Cardiac muscle cell (in vitro differentiated cells and primary cell): ENCODE data around the gene TNC. TPM values are rescaled to one million over a fixed set of nuclear protein-coding genes. Genes with fewer than 3 reads are reported as not detected.

Experiments
- DNase-seq, 2 donors: peaks; one replicate each; pipeline versions ENCODE4 v3.0.0 to v3.0.0-alpha.2; 2010 to 2017; ENCODE audit warnings: low read depth in 1 of 2, low spot score in 1 of 2
- H3K27ac ChIP-seq: fragments of 200-600 bp; sonication (generic); 2 replicates; pipeline ENCODE4 v1.5.1; 2016
- H3K27me3 ChIP-seq: fragments of 200-600 bp; sonication (generic); 2 replicates; pipeline ENCODE4 v1.6.0; 2016; ENCODE audit warnings: control low read depth
- H3K36me3 ChIP-seq: fragments of 200-600 bp; sonication (generic); 2 replicates; pipeline ENCODE4 v1.5.1; 2016; ENCODE audit warnings: control low read depth
- H3K4me1 ChIP-seq: fragments of 200-600 bp; sonication (generic); 2 replicates; pipeline ENCODE4 v1.8.1; 2017; ENCODE audit warnings: low read depth, mild to moderate bottlenecking, mixed run types
- H3K4me3 ChIP-seq: fragments of 200-600 bp; sonication (generic); 2 replicates; pipeline ENCODE4 v1.5.1; 2016; ENCODE audit warnings: mild to moderate bottlenecking
- H3K9me3 ChIP-seq: fragments of 200-600 bp; sonication (generic); 2 replicates; pipeline ENCODE4 v1.5.1; 2017; ENCODE audit warnings: low read depth, mild to moderate bottlenecking, control low read depth
- polyA plus RNA-seq: library from polyadenylated mRNA; unstranded; fragments of >200 nt; fragmentation: Nextera tagmentation; extraction: Ambion mirVana; gene quantifications from 2 replicates; pipeline ENCODE4 v1.2.1, GENCODE V29; 2016
- total RNA-seq: library from RNA; depleted of rRNA; stranded (reverse); fragments of >200 nt; gene quantifications from 2 replicates; pipeline ENCODE4 v1.2.3, GENCODE V29; 2016
- TF ChIP-seq, protein P1 (sequence below): IDR thresholded peaks from 2 replicates; pipeline ENCODE4 v1.5.1; 2012; ENCODE audit warnings: low read depth, mild to moderate bottlenecking, low read length

The TNC gene
- total RNA-seq (29.7 and 39.2 TPM in 2 replicates), polyA plus RNA-seq (7.4 and 23.9 TPM in 2 replicates)

DNA sequence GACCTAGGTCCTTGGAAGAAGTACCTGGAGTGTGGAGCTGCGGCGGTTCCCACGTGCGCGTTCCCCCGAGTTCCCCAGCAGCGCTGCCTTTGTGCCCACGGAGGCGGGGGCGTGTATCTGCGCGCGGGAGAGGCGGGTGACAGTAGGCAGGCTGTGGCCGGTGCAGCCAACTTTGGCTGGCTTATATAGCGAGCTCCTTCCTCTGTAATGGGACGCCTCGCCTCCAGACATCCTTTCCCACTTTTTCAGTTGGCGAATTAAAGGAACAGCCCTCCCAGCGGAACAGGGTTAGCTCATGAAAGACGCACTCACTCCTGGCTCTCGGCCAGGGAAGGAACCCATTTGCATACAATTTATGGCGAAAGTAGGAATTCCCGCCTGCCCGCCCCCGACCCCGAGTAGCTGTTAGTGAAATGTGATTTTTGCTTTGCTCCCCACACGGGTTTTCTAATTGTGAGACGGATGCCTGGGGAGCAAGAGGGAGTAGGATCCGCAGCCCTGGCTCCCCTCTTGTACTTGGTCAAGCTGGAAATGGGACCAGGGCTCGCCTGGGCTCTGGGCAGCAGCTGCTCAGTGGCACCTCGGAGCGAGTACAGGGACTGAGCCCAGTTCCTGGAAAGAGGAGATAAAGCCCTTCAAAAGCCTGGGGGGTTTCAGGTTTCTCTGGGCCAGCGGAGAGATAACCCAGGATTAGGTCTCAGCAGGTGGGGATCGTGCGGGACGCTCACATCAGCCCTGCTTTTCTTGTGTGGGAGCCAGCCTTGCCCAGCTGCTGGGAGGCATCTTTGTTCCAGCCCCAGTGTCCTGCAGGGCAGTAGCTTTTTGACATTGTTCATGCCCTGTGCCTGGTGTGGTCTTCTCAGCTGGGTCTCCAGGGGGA, at the start of gene TNC:
TSS of gene TNC (minus strand) at position 159 of the 880 bp plus-strand sequence. CDS start 27,139 bp downstream, outside the sequence.
- H3K27ac ChIP-seq: no peak within 1 kb of the TSS

DNA sequence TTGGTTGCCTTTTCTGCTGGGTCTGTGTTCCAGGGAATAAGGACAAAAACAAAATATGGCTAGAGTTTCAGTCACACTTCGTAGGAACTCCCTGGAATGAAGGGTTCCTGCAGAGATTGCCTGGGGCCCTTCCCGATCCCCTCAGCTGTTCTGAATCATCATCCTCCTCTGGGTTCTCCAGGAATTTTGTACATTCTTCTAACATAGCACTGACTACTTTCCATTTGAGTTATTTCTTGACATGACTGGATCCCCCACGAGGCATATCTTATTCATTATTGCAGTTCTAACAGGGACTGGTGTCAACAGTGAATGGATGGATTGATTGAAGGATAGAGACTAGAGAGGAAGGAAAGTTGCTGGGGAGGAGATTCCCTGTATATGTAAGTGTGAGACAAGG, 49.2 kb upstream of the TNC start:
- DNase-seq: peak in 1 of 2 donors; percentile 67
- TF ChIP-seq, protein P1, sequence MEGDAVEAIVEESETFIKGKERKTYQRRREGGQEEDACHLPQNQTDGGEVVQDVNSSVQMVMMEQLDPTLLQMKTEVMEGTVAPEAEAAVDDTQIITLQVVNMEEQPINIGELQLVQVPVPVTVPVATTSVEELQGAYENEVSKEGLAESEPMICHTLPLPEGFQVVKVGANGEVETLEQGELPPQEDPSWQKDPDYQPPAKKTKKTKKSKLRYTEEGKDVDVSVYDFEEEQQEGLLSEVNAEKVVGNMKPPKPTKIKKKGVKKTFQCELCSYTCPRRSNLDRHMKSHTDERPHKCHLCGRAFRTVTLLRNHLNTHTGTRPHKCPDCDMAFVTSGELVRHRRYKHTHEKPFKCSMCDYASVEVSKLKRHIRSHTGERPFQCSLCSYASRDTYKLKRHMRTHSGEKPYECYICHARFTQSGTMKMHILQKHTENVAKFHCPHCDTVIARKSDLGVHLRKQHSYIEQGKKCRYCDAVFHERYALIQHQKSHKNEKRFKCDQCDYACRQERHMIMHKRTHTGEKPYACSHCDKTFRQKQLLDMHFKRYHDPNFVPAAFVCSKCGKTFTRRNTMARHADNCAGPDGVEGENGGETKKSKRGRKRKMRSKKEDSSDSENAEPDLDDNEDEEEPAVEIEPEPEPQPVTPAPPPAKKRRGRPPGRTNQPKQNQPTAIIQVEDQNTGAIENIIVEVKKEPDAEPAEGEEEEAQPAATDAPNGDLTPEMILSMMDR: no peak
- Histone ChIP-seq H3K27ac (no peak overlapping the region), H3K4me1 (no peaks in the 10 kb centered on the region), H3K36me3 (no peaks in the 10 kb centered on the region), H3K9me3 (no peaks in the 10 kb centered on the region), H3K4me3 (no peak overlapping the region), H3K27me3 (no peaks in the 10 kb centered on the region)

More for the DNA sequence above, at the start of gene TNC:
- TF ChIP-seq, protein P1: no peak
- Histone ChIP-seq H3K36me3 (no peaks in the 10 kb centered on the region), H3K4me1 (no peaks in the 10 kb centered on the region), H3K4me3 (peak within 1 kb of the TSS; percentile 41), H3K27me3 (no peaks in the 10 kb centered on the region), H3K9me3 (no peaks in the 10 kb centered on the region)
- peak; percentile 72 to 78 for DNase-seq

DNA sequence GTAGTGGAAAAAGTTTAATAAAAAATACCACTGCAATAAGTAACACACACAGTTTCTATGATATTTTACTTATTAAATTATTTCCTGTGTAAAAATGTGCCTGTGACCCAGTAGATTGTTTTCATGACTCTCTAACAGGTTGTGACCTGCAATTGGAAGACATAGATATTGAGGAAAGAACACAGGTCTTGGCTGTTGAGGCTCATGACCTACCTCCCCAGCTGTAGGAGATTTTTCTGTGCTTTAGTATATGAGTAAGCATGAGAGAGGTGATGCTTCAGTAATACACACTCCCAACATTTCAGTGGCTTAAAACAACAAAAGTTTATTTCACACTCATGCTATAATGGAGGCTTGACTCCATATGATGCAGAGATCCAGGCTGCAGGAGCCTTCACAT, 47.3 kb upstream of the TNC start:
- H3K27me3 ChIP-seq: no peaks in the 10 kb centered on the region
- TF ChIP-seq, protein P1: no peak
- no peaks in the 10 kb centered on the region for H3K4me1 ChIP-seq
- DNase-seq: no peak
- no peak overlapping the region for H3K4me3 ChIP-seq
- no peaks in the 10 kb centered on the region for H3K9me3 ChIP-seq
- H3K27ac ChIP-seq: no peak overlapping the region
- H3K36me3 ChIP-seq: no peaks in the 10 kb centered on the region

DNA sequence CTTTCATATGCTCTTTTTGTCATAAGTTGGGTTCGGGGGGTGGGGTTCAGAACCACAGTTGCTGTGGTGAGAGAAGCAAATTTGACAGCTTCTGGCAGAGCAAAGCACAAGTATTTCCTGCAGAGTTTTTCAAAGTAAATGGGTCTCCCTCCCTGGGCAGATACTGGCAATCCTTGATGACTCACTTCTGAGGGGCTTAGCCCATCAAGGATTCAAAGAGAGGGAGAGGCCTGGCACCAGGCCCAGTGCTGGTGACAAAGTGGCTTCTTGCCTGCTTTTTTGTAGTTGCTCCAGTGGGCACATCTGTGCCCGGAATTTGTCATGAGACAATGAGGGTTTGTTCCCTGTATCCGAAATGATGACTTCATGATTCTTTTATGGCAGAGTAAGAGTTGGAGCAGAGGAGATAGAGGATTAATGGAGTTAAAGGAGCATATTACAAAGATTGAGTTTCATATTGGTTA, 46.6 kb upstream of the TNC start:
- no peaks in the 10 kb centered on the region for H3K27me3 ChIP-seq
- no peak overlapping the region for H3K4me3 ChIP-seq
- H3K36me3 ChIP-seq: no peaks in the 10 kb centered on the region
- no peaks in the 10 kb centered on the region for H3K4me1 ChIP-seq
- H3K9me3 ChIP-seq: no peaks in the 10 kb centered on the region
- DNase-seq: peak in 1 of 2 donors; percentile 38
- TF ChIP-seq, protein P1: no peak
- H3K27ac ChIP-seq: no peak overlapping the region

DNA sequence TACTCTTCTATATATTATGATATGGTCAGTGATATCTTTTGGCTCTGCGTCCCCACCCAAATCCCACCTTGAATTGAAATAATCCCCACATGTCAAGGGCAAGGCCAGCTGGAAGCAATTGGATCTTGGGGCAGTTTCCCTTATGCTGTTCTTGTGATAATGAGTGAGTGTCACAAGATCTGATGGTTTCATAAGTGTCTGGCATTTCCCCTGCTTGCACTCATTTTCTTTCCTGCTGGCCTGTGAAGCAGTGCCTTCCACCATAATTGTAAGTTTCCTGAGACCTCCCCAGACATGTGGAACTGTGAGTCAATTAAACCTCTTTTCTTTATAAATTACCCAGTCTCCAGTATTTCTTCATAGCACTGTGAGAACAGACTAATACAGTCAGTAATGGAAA, 45.0 kb upstream of the TNC start:
- no peak for DNase-seq

More for the DNA sequence above, 45.0 kb upstream of the TNC start:
- no peaks in the 10 kb centered on the region for H3K27me3 ChIP-seq
- H3K36me3 ChIP-seq: no peaks in the 10 kb centered on the region
- no peaks in the 10 kb centered on the region for H3K9me3 ChIP-seq
- no peak overlapping the region for H3K4me3 ChIP-seq
- no peak overlapping the region for H3K27ac ChIP-seq
- H3K4me1 ChIP-seq: no peaks in the 10 kb centered on the region
- TF ChIP-seq, protein P1: no peak
